ENCODE data around the gene DCST2.
A peak's percentile ranks its signal among the peaks of the same experiment; 100 is the strongest.

Gene DCST2

GRCh38 chr1:155003227-155003765, 30.3 kb downstream of the DCST2 start:
- DNase-seq (ENCODE audit: insufficient read length) (no peak), FAIRE-seq (no peak)
- no peak for TF ChIP-seq POLR2A (IDR thresholded peaks at IDR 0.05; ENCODE audit: low read depth, low read length)
- no peak for TF ChIP-seq POLR2AphosphoS5 (IDR thresholded peaks at IDR 0.05; ENCODE audit: low read depth, low read length)
- no peak for TF ChIP-seq TAF1 (IDR thresholded peaks at IDR 0.05; ENCODE audit: borderline replicate concordance, low read depth, low read length)

DNA sequence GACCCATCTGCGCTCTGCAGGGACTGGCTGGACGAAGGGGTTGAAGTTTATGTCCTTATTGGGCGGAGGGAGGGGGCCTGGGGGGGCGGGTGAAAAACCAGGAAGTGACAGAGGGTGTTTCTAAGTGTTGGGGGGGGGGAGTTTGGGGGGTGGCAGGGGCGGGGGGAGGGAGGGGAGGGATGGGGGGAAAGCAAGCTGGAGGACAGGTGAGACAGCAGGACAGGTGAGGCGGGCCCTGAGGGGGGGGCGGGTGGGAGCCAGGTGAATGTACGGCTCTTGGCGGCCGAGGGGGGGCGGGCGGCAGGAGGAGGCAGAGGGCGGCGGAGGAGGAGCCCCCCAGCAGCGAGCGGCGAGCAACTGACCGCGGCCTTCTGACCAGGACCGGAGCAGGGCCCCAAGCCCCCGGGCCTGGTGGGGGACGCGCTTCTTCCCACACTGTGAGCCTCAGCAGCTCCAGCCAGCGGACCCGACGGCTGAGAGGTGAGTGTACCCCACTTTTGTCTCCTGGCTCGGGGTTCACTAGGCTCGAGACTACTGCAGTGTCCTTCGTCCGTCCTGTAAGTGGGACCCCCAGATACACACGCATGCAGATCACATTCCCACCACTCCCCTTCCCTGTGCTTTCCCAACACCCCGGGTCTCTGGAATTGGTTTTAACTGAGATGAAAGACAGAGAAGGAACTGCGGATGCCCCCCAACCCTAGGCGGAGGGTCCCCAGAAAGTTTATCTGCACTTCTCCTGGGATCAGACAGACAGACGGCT, 30.9 kb downstream of the DCST2 start, which contains the start of gene ZBTB7B:
Gene ZBTB7B (plus strand): TSS at position 339 of the 763 bp plus-strand sequence. CDS start 11,859 bp downstream, outside the sequence.
- FAIRE-seq: no peak
- TF ChIP-seq POLR2A (IDR thresholded peaks at IDR 0.05; ENCODE audit: low read depth, low read length): no peak
- no peak for TF ChIP-seq POLR2AphosphoS5 (IDR thresholded peaks at IDR 0.05; ENCODE audit: low read depth, low read length)
- TF ChIP-seq TAF1 (IDR thresholded peaks at IDR 0.05; ENCODE audit: borderline replicate concordance, low read depth, low read length): no peak
- no peak for DNase-seq (ENCODE audit: insufficient read length)

DNA sequence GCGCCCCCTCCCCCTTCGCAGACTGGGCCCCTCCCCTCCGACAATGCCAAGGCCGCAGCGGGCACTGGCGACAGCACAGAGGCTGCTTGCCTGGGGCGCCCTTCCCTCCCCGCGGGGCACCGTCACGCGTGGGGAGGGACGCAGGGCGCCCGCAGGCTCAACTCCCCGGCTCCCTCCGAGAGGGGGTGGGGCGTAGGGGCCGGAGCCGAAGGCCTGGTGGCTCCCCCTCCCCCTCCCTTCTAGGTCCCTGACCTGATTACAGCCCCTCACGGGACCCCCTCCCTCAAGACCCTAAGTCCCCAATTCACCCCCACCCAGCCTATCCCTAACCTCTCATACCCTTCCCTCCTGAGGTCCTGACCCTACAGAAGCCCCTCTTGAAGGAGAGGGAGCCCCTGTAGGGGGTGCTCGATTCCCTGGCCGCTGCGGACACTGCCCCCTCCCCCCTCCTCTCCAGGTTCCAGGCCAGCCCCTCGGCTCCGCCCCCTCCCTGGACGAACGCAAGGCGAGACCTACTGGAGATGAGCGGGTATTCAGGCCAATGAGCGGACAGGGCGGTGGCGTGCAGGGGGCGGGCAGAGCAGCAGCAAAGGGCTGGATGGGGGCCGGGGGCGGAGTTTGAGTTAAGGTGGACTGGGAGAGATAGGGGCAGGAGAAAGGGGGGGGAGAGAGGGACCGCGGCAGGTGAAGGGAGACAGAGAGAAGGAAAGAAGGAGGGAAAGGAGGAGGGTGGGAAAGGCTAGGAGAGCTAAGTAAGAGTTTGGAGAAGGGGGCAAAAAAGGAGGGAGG, 31.7 kb downstream of the DCST2 start:
- TF ChIP-seq TAF1 (IDR thresholded peaks at IDR 0.05; ENCODE audit: borderline replicate concordance, low read depth, low read length) (no peak), POLR2A (IDR thresholded peaks at IDR 0.05; ENCODE audit: low read depth, low read length) (no peak), POLR2AphosphoS5 (IDR thresholded peaks at IDR 0.05; ENCODE audit: low read depth, low read length) (no peak)
- FAIRE-seq: peak; percentile 99

GRCh38 chr1:155001425-155001674, 32.2 kb downstream of the DCST2 start:
- FAIRE-seq (peak; percentile 33), DNase-seq (ENCODE audit: insufficient read length) (no peak)
- TF ChIP-seq TAF1 (IDR thresholded peaks at IDR 0.05; ENCODE audit: borderline replicate concordance, low read depth, low read length) (no peak), POLR2A (IDR thresholded peaks at IDR 0.05; ENCODE audit: low read depth, low read length) (no peak), POLR2AphosphoS5 (IDR thresholded peaks at IDR 0.05; ENCODE audit: low read depth, low read length) (no peak)

More for the DNA sequence above, 31.7 kb downstream of the DCST2 start:
- peak; percentile 98 for DNase-seq (ENCODE audit: insufficient read length)

DNA sequence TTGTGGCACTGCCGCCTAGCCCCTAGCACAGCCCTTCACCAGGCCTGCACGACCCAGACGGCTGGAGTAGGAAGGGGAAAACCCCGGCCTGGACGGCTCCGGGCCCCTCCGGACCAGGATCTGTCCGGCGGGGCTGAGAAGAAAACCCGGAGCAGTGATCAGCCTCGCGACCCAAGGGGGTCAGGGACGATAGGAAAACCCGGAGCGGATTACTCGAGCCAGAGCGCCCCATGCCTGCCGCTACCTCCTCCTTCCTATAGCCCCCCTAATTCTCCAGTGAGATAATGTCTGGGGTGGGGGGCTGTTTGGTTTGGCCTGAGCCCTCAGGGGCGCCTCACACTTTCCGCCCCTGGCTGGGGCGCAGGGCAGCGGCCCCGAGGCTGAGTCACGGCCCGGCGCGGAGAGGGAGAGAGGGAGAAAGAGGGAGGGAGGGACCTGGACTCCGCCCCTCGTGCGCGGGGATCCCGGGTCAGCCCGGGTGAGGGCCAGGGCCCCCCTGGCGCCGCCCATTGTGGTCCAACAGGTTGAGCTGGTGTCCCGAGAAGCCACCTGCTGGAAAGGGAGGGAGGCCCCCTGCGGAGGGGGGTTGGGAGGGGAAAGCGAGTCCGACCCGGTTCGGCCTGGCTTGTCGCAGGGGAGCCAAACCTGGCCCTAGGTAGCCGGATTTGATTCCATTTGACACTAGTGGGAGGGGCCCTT, 32.7 kb downstream of the DCST2 start:
- TF ChIP-seq POLR2A (IDR thresholded peaks at IDR 0.05; ENCODE audit: low read depth, low read length) (peak; percentile 29; the same call in 1 of the 2 replicates), POLR2AphosphoS5 (IDR thresholded peaks at IDR 0.05; ENCODE audit: low read depth, low read length) (no peak), TAF1 (IDR thresholded peaks at IDR 0.05; ENCODE audit: borderline replicate concordance, low read depth, low read length) (0 out of 2 replicates have a peak, but pooled peaks have one; percentile 48)
- DNase-seq (ENCODE audit: insufficient read length) (peak; percentile 85), FAIRE-seq (peak; percentile 92)

GRCh38 chr1:155000411-155000725, 33.2 kb downstream of the DCST2 start:
- no peak for DNase-seq (ENCODE audit: insufficient read length)
- TF ChIP-seq POLR2A (IDR thresholded peaks at IDR 0.05; ENCODE audit: low read depth, low read length) (no peak), POLR2AphosphoS5 (IDR thresholded peaks at IDR 0.05; ENCODE audit: low read depth, low read length) (no peak), TAF1 (IDR thresholded peaks at IDR 0.05; ENCODE audit: borderline replicate concordance, low read depth, low read length) (no peak)
- no peak for FAIRE-seq

DNA sequence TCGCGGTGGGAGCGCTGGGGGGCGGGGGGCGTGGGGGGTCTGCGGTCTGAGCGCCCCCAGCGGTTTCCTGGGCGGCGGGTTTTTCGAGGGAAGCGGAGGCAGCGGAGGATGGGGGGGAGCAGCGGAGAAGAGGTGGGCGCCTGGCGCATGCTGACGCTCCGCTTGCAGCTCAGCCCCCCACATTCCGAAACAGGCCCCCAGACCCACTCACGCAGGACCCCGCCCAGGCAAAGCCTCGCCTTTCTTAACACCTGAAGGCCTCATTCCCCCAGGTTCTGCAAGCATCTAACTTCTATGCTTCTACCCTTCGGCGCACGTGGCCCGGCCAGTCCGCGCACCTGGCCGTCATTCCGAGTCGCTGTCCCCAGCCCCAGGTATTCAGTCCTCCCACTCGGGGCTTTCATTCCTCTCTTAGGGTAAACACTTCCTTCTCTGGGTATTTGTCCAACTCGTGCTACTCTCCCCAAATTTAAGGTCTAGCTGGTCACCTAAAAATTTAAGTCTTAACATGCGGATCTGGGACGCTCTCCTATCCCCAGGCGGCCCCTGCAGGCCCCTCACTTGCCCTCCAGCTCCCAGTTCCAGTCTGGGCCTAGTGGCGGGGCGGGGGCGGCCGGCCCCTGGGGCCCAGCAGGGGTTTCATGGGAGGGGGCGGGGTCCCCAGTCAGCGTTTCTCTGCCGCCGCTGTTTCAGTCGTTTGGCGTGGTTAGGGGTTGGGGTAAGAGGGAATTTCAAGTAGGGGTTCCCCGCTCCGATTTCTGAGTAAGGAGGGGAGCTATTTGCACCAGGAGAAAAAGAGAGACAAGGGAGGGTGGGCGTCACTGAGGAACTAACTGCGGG, 33.8 kb downstream of the DCST2 start:
- FAIRE-seq (peak; percentile 66), DNase-seq (ENCODE audit: insufficient read length) (no peak)
- 0 out of 2 replicates have a peak, but pooled peaks have one; percentile 50 for TF ChIP-seq POLR2A (IDR thresholded peaks at IDR 0.05; ENCODE audit: low read depth, low read length)
- no peak for TF ChIP-seq POLR2AphosphoS5 (IDR thresholded peaks at IDR 0.05; ENCODE audit: low read depth, low read length)
- TF ChIP-seq TAF1 (IDR thresholded peaks at IDR 0.05; ENCODE audit: borderline replicate concordance, low read depth, low read length): no peak

DNA sequence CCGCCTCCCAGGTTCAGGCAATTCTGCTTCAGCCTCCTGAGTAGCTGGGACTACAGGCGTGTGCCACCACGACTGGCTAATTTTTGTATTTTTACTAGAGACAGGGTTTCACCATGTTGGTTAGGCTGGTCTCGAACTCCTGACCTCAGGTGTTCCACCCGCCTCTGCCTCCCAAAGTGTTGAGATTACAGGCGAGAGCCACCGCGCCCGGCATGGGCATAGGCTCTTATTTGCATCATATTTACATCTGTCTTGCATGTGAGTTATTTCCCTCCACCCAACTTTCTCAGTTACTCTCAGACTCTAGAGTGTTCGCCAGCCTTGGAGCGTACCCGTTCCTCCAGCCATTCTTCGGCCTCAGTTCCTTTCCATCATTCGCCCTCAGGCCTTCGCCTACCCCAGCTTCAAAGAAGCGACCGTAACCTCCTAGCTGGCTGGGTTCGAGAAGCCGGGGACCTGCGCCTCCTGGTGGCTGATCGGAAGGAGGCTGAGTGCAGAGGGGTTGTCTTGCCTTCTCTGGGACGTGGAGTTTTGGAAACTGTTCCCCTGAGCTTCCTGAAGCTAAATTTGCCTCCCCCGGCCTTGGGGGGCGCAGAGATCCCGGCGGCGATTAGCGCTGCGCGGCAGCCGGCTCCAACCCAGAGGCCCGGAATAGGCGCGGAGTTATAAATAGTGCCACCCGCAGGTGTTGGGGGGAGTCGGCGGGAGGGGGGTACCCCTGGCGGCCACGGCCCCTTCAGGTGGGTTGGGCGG, 34.6 kb downstream of the DCST2 start:
- no peak; the same call in 1 of the 2 replicates for TF ChIP-seq POLR2AphosphoS5 (IDR thresholded peaks at IDR 0.05; ENCODE audit: low read depth, low read length)
- TF ChIP-seq TAF1 (IDR thresholded peaks at IDR 0.05; ENCODE audit: borderline replicate concordance, low read depth, low read length): peak; percentile 67; the same call in 1 of the 2 replicates
- peak; percentile 81 for TF ChIP-seq POLR2A (IDR thresholded peaks at IDR 0.05; ENCODE audit: low read depth, low read length)
- peak; percentile 79 for FAIRE-seq
- DNase-seq (ENCODE audit: insufficient read length): peak; percentile 79

- FAIRE-seq: no peak
- no peak for TF ChIP-seq POLR2A (IDR thresholded peaks at IDR 0.05; ENCODE audit: low read depth, low read length)
- TF ChIP-seq TAF1 (IDR thresholded peaks at IDR 0.05; ENCODE audit: borderline replicate concordance, low read depth, low read length): no peak
- TF ChIP-seq POLR2AphosphoS5 (IDR thresholded peaks at IDR 0.05; ENCODE audit: low read depth, low read length): no peak
- no peak for DNase-seq (ENCODE audit: insufficient read length)
Observed at GRCh38 chr1:154998201-154998780, 35.3 kb downstream of the DCST2 start.

Data from GM12892 (cell line).